Caco-2 (cell line): Measurements from ENCODE around the gene TIGD2. TPM values are rescaled to one million over a fixed set of nuclear protein-coding genes. Genes with fewer than 3 reads are reported as not detected.

Source experiments
- BruUV-seq: library from RNA; stranded (reverse); fragments of 400-500 nt; replicated peaks from 2 replicates; lab custom pipeline; 2021; lab: Mats Ljungman, UMichigan
- CTCF ChIA-PET: fragments of 300-600 bp; sonication (Branson Sonifier 250); formaldehyde crosslinking; loops from one replicate; lab custom pipeline; 2022; ENCODE audit warnings: antibody characterized with exemption; lab: Charles Lee
- POLR2A ChIA-PET: fragments of 300-600 bp; sonication (Branson Sonifier 250); formaldehyde crosslinking; loops from one replicate; lab custom pipeline; 2022; ENCODE audit warnings: antibody characterized with exemption; lab: Charles Lee
- DNase-seq, 2 experiments: peaks; one replicate each; pipeline versions ENCODE4 v3.0.0 to v3.0.0-alpha.2; 2020 to 2022
- H3K27me3 ChIP-seq: replicated peaks from 2 replicates; pipeline ENCODE4 v1.6.0; 2011; ENCODE audit warnings: low read length; ENCODE audit not compliant: control insufficient read depth, insufficient read depth
- H3K36me3 ChIP-seq: 2 replicates; pipeline ENCODE4 v1.5.1; 2011; ENCODE audit warnings: low read length; ENCODE audit not compliant: control insufficient read depth, insufficient read depth
- H3K4me1 ChIP-seq: fragments of 250-450 bp; sonication (Bioruptor Pico); 2 replicates; pipeline ENCODE4 v1.5.1; 2020; ENCODE audit warnings: mild to moderate bottlenecking
- H3K4me3 ChIP-seq: 2 replicates; pipeline ENCODE4 v1.5.1; 2011; ENCODE audit warnings: low read depth, mild to moderate bottlenecking, control low read depth, low read length
- H3K9me3 ChIP-seq: fragments of 250-450 bp; sonication (Bioruptor Pico); 2 replicates; pipeline ENCODE4 v1.5.1; 2020; ENCODE audit warnings: mild to moderate bottlenecking, moderate library complexity
- H3K27ac Mint-ChIP-seq: one replicate; pipeline ENCODE4 v1.8.0; 2022; ENCODE audit warnings: mixed read lengths; ENCODE audit not compliant: unreplicated experiment
- H3K27me3 Mint-ChIP-seq: one replicate; pipeline ENCODE4 v1.8.0; 2022; ENCODE audit warnings: mixed read lengths; ENCODE audit not compliant: insufficient read depth, unreplicated experiment
- H3K36me3 Mint-ChIP-seq: one replicate; pipeline ENCODE4 v1.8.0; 2022; ENCODE audit warnings: mild to moderate bottlenecking, mixed read lengths; ENCODE audit not compliant: insufficient read depth, unreplicated experiment
- H3K4me1 Mint-ChIP-seq: one replicate; pipeline ENCODE4 v1.8.0; 2022; ENCODE audit warnings: low read depth, mixed read lengths; ENCODE audit not compliant: unreplicated experiment
- H3K4me3 Mint-ChIP-seq: one replicate; pipeline ENCODE4 v1.8.0; 2022; ENCODE audit warnings: mild to moderate bottlenecking, moderate library complexity, mixed read lengths; ENCODE audit not compliant: unreplicated experiment
- H3K9me3 Mint-ChIP-seq: one replicate; pipeline ENCODE4 v1.8.0; 2022; ENCODE audit warnings: mixed read lengths; ENCODE audit not compliant: unreplicated experiment
- CTCF ChIP-seq, 2 experiments: fragments of 200-600 bp in 1 of 2; IDR thresholded peaks; 1 replicate in 1 of 2; 2 replicates in 1 of 2; pipeline versions ENCODE4 v1.5.1 to v1.8.0; 2011 to 2022; ENCODE audit warnings: antibody characterized with exemption in 1 of 2, control low read depth in 1 of 2, inconsistent platforms in 1 of 2, low read depth in 1 of 2, low read length in 1 of 2, mild to moderate bottlenecking in 1 of 2, moderate library complexity in 1 of 2; ENCODE audit not compliant: insufficient read depth in 1 of 2, severe bottlenecking in 1 of 2, unreplicated experiment in 1 of 2
- intact Hi-C: fragments of 100-400 bp; cut with micrococcal nuclease; formaldehyde crosslinking; loops from one replicate; pipeline ENCODE4 v1.10.0; 2022; ENCODE audit not compliant: unreplicated experiment
- total RNA-seq: library from RNA; stranded (reverse); gene quantifications from 2 replicates; pipeline ENCODE4 v1.2.3, GENCODE V29; 2022

Gene TIGD2
- total RNA-seq, 1 experiment from 2014 or later: 25.4 TPM

- BruUV-seq: no TSS peak
- ChIA-PET POLR2A (no interaction called here), CTCF (interaction anchor here (0.7 kb wide), 1 partner anchor 40 kb away, joined by 5 read pairs; no protein-coding TSS in a partner anchor)
- Mint-ChIP-seq H3K9me3 (no peaks in the 10 kb centered on the region), H3K27ac (no peak overlapping the region), H3K36me3 (no peaks in the 10 kb centered on the region), H3K27me3 (no peaks in the 10 kb centered on the region), H3K4me3 (no peak overlapping the region), H3K4me1 (peaks cover 6% of the 10 kb centered on the region)
- no peak overlapping the region for H3K4me3 ChIP-seq
- no peaks in the 10 kb centered on the region for H3K4me1 ChIP-seq
- DNase-seq: peak in 1 of 2 experiments; percentile 41
- H3K36me3 ChIP-seq: no peaks in the 10 kb centered on the region
- peak; percentile 64 to 69 for TF ChIP-seq CTCF (IDR thresholded peaks at IDR 0.05; ENCODE audit: insufficient read depth in 1 of 2, low read depth in 1 of 2, low read length in 1 of 2, severe bottlenecking in 1 of 2, unreplicated experiment in 1 of 2)
- H3K9me3 ChIP-seq: no peaks in the 10 kb centered on the region
- no peaks in the 10 kb centered on the region for H3K27me3 ChIP-seq
- intact Hi-C loops: loop anchor here (1.0 to 2.0 kb wide), 3 partner anchors 48 to 275 kb away; partner anchors contain the start of gene TIGD2
Measured at GRCh38 chr4:89158884-89159503, 47.7 kb downstream of the TIGD2 start.

- H3K4me1 ChIP-seq: no peaks in the 10 kb centered on the region
- no peak overlapping the region for H3K27ac Mint-ChIP-seq
- no peak overlapping the region for H3K4me3 Mint-ChIP-seq
- H3K9me3 ChIP-seq: no peaks in the 10 kb centered on the region
- H3K27me3 Mint-ChIP-seq: no peaks in the 10 kb centered on the region
- intact Hi-C loops: no loop called here
- H3K27me3 ChIP-seq: no peaks in the 10 kb centered on the region
- H3K36me3 Mint-ChIP-seq: no peaks in the 10 kb centered on the region
- BruUV-seq: no TSS peak
- no peak for TF ChIP-seq CTCF (IDR thresholded peaks at IDR 0.05; ENCODE audit: insufficient read depth in 1 of 2, low read depth in 1 of 2, low read length in 1 of 2, severe bottlenecking in 1 of 2, unreplicated experiment in 1 of 2)
- no peak overlapping the region for H3K4me3 ChIP-seq
- DNase-seq: no peak
- peaks cover 6% of the 10 kb centered on the region for H3K4me1 Mint-ChIP-seq
- ChIA-PET POLR2A (no interaction called here), CTCF (no interaction called here)
- no peaks in the 10 kb centered on the region for H3K36me3 ChIP-seq
- no peaks in the 10 kb centered on the region for H3K9me3 Mint-ChIP-seq
Measured at GRCh38 chr4:89160806-89161205, 49.5 kb downstream of the TIGD2 start.

GRCh38 chr4:89161841-89162240 is 50.5 kb downstream of the TIGD2 start:
- no peak overlapping the region for H3K4me3 ChIP-seq
- Mint-ChIP-seq H3K36me3 (no peaks in the 10 kb centered on the region), H3K27ac (no peak overlapping the region), H3K4me1 (peaks cover 6% of the 10 kb centered on the region), H3K9me3 (no peaks in the 10 kb centered on the region), H3K4me3 (no peak overlapping the region), H3K27me3 (no peaks in the 10 kb centered on the region)
- no peaks in the 10 kb centered on the region for H3K4me1 ChIP-seq
- BruUV-seq: no TSS peak
- POLR2A ChIA-PET: no interaction called here
- H3K36me3 ChIP-seq: no peaks in the 10 kb centered on the region
- intact Hi-C loops: no loop called here
- H3K27me3 ChIP-seq: no peaks in the 10 kb centered on the region
- H3K9me3 ChIP-seq: no peaks in the 10 kb centered on the region
- CTCF ChIA-PET: no interaction called here
- no peak for TF ChIP-seq CTCF (IDR thresholded peaks at IDR 0.05; ENCODE audit: insufficient read depth in 1 of 2, low read depth in 1 of 2, low read length in 1 of 2, severe bottlenecking in 1 of 2, unreplicated experiment in 1 of 2)
- DNase-seq: no peak
